NCI-H187 treated with DMSO at 0.1 percent for 48 hours (cell line): ENCODE data around the gene ZXDC.

ENCODE experiments used
- DNase-seq: peaks from one replicate; lab custom pipeline; 2025; lab: John Stamatoyannopoulos, UW

Gene ZXDC

DNA sequence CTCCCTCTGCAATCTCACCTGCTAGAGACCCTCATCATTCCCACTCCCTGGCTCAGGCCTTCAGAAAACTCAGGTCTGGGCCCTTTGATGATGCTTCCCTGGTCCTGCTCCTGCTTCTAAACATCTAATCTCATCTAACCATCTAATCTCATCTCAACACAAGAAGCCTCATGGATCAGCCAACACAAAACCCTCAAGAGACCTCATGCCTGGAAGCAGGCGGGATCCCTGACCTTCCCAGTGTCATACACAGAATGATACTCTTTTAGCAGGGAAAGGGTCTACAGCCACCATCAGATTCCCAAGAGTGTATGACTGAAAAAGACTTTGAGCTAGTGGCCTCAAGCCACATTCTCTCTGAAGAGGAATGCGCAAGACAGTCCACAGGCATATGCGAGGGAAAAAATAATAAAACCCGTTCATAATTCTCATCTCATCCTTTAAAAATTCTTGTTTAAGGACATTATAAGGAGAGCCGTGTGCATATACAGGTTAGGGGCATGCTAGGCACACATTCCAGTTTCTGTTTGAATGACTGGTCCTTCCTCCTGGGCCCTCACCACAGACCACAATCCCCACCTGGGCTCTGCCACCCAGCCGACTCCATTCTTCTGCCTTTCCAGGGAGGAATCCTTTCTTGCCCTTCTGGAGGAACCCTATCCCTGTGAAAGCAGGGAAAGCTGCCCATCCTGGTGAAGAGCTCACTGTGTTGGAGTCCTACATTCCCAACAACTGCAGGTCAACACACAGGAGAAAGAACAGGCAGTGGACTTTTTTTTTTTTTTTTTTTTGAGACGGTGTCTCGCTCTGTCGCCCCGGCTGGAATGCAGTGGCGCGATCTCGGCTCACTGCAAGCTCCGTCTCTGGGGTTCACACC, 2.2 kb downstream of the ZXDC start:
- DNase-seq: no peak

DNA sequence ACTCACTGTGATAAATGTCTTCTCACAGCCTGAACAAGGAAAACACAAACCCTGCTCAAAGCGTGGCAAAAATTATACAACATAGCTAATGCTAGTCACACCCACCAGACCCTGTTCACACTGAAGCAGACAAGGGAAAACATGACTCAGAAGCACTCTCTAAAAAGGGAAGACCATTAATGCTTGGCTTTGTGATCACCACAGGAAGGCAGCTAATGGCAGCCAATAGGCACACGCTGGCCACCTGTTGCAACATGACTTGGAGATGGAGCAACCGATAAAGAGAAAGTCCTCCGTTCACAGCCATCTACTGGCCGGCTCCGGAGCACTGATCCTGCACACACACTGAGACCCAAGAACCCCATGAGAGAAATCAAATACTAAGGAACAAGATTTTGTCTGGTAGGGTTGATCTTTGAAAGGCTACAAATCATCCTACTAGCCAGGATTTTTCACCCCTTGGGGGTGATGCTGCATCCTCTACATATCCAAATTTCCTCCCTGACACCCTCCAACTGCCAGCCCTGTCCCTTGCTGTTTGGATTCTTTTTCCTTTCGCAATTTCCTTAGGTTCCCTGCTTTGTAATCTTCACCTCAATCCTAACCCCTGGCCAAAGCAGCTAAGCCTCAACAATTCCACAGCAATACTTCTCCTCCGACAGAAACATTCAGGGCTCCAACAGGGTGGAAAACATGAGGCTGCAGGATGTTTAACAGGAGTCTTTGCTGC, 3.2 kb downstream of the ZXDC start:
- peak; percentile 71 for DNase-seq

DNA sequence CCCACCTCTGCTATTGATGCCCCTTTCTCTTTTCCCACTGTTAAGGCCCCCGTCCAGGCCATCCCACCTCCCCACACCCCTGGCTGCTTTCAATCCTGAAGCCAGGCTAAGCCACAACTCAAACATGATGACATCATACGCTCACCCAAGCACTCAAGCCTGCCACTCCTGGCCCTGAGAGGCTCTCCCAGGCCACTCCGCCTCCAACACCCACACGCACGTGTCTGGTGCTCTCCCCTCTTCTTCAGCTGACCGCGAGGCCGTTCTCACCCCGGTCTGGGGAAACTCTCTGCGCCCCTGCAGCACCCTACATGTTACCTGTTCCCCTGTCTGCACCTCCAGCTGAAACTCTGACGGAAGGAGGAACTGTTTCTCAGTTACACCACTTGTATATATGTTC, 6.2 kb downstream of the ZXDC start:
- no peak for DNase-seq

DNA sequence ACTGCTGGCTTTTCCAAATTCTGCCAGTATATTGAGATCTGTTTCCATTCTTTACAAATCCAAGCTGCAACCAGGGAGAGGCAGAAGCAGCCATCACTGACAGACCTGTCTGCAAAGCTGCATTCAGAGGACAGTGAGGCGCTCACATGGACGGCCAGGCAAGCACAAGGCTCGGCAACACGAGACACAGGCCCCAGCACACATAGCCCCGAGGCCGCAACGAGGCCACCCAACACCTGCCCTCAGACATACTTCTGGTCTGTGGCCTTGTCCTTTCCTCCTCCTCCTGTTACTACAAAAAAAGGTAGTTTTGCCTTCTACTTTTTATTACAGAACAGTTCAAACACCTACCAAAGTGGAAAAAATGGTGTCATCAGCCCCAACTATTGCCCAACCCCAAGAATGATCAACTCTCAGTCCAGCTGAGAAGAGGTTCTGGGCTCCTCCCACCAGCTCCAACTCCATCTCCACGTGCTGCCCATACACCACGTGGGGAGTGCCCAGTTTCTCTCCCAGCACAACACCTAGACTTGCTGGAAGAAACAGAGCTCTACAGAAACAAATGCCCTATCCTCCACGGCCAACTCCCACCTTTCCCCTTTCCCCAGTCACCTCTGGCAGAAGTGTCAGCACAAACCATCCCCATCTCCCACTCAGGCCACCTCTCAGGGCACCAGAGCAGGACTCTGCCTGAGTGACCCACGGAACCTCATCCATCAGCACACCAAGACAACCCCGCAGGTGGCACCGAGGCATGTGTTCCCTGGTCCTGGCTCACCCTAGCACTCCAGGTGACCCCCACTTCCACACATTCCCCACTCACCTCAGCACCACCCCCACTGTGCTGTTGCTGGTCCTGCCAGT, 7.4 kb downstream of the ZXDC start:
- no peak for DNase-seq

DNA sequence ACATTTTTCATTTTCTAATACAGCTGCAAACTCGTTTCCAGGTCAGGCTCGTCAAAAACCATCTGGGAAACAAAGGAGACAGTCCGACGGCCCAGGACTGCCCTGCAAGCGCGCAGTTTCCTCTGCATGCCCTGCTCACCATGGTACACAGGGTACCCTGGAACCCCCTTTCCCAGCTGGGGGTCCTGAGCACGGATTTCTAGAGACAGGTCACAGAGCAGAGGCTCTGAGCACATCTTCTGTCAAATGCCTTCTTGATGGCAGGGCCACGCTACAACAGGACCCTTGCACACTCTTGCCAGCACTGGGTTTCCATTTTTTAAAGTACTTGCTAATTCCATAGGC, 8.1 kb downstream of the ZXDC start:
- DNase-seq: no peak

DNA sequence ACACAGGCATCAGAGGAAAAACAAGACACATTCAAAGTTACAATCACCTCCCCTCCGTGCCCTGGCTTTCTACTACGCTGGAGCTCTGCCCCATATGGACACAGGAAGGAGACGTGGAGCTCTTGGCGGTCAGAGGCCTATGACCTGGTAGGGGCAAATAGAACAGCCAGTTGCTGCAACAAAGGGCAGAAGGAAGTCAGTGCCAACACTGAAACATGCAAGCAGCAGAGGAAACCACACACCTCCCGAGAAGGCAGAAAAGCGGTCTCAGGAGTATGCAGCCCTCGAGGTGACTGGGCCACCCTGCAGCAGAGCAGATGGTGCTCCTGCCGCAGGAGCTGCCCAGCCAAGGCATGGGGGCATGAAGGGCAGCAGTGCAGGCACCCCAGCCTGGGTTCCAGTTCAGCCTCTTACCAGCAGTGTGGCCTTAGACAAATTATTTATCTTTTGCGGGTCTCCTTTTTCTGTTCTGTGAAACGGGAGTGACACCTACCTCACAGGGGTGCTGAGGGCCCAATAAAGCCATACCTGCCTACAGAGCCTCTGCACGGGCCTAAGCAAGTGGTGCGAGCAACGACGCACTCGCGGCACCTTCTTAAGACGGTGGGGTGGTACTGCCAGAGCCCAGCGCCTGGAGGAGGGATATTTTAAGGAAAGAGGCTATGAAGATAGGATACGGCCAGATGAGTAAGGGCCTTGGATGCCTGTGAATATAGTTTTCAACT, 8.6 kb downstream of the ZXDC start:
- no peak for DNase-seq

GRCh38 chr3:126465928-126466544, 9.7 kb downstream of the ZXDC start:
- no peak for DNase-seq

- DNase-seq: no peak
These were observed 10.7 kb downstream of the ZXDC start for GRCh38 chr3:126464997-126465396.

DNA sequence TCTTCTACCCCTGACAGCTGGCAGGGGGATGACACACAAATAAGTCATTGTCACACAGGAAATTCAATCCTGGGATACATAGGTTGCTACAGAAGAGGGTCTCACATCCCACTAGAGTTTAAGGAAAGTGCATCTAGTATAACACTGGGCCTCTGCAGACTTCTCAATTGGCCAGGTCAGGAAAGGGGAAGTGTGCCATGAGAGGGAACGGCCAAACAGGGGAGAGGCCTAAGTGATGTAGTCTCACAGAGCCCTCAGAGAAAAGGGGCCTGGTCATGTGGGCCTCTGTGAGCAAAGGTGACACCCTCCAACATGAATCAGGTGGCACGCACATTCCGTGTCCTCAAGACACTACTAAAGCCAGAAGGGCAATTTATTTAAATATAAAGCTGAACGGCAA, 11.2 kb downstream of the ZXDC start:
- DNase-seq: no peak

- DNase-seq: no peak
These were observed 11.6 kb downstream of the ZXDC start for GRCh38 chr3:126464093-126464492.

- DNase-seq: no peak
These were observed 12.2 kb downstream of the ZXDC start for GRCh38 chr3:126463521-126463920.

- no peak for DNase-seq
These were observed 14.1 kb downstream of the ZXDC start for GRCh38 chr3:126461450-126462070.

DNA sequence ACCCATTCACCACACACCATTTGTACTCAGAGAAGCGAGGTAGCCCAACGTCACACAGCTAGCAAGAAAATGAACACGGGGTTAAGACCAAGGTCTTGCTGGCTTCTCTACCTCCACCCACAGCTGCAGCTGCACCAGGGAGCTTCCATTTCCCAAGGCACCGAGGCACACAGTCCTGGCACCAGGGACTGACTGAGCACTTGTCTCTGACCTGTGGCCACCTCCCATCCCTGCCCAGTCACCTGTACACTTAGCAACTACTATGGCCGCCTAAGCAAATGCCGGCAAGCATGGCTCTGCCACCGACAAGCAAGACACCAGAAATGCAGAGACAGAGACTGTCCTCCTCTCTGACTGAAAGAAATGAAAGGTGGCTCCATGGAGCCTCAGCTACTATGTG, 15.3 kb downstream of the ZXDC start:
- no peak for DNase-seq

DNA sequence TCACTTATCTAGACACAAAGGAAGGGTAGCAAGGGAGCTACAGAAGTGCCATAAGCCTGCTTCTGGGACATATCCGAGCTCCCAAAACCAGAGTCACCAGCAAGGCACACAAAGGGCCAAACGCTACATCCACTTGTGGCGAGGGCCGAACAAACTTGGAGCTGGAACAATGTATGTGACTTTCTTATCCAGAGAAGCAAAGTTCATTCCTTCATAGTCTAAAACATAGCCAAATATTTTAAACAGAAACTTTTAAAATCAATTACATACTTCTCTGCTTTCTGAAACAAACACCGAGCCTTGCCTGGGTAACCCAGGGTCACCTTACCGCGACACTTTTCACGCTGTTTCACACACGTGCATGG, 15.9 kb downstream of the ZXDC start:
- no peak for DNase-seq

DNA sequence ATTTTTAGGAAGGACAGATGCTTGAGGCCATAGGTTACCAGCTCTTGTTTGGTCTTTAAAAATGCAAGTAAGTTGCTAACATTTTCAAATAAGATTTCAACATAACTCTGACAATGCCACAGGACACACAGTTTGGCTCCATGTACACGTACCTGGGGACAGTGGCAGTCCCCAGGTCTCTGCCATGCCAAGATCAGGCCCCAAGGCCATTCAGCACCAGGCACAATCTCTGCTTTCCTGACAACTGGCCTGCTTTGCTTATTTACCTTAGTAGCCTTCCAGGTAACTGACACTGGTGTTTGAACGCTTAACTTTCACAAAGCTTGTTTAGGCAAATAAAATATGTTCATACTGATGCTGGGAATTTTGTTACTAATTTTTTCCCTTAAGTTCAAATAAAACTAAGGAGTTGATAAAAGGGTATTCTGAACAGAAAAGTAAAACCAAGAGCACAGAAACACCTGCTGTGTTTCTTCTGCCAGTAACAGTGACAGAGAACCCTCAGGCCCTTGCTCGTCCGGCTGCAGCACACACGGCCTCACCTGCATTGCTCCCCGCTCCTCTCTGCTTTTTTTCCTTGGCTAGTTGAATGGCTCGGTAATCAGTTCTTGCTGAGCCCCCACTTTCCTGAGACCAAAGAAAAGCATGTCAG, 16.5 kb downstream of the ZXDC start:
- DNase-seq: no peak

- DNase-seq: no peak
These were observed 18.8 kb downstream of the ZXDC start for GRCh38 chr3:126456766-126457388.

GRCh38 chr3:126456211-126456610, 19.5 kb downstream of the ZXDC start:
- no peak for DNase-seq

DNA sequence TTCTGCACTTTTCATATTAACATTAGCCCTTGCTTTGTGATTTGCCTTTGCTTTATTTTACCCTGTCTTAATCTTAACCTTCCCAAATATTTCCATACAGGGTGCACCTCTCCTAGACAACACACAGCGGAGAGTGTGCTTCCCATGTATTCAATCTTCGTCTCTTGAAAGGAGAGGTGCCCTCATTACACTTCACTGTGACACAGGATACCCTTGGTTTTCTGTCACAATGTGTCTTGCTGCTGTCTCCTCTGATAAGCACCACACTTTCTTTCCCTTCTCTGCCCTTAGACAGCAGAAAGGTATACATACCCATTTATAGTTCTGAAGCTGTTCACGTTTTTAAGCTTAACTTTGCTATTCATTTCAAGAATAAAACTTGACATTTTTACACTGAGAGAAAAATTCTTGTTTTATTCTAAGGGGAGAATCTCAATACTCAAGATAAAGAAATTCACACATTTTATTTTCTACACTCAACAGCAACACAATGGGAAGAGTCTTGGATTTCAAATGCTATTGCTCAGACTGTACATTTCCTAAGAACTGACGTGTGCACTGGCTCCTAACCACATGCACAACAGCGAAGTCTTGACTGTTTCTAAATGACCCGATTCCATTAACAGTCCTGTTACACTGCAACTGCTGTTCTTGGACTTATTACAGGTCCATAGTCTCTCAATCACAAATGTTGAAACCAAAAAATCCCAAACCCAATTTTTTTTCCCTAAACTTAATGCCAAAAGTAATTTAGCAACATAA, 21.1 kb downstream of the ZXDC start:
- DNase-seq: no peak

- no peak for DNase-seq
These were observed 21.7 kb downstream of the ZXDC start for GRCh38 chr3:126454025-126454424.
